Psoas muscle (tissue), 8 donors: ENCODE measurements around the gene CATSPERZ. TPM values are rescaled to one million over a fixed set of nuclear protein-coding genes. Genes with fewer than 3 reads are reported as not detected.

Source experiments
- ATAC-seq, 4 donors: fragments of 200-7000 bp; cut with Tn5 transposase; one replicate each; pipeline ENCODE4 v1.9.1; 2020; ENCODE audit warnings: moderate library complexity in 3 of 4, mild to moderate bottlenecking in 2 of 4
- DNase-seq, 2 donors: peaks; one replicate each; pipeline ENCODE4 v3.0.0-alpha.2; 2020
- H3K27ac ChIP-seq: fragments of 200-600 bp; one replicate; pipeline ENCODE4 v1.8.0; 2022
- H3K27me3 ChIP-seq, 3 donors: fragments of 200-600 bp in 1 of 3; one replicate each; pipeline versions ENCODE4 v1.6.1 to v1.8.0; 2013 to 2022; ENCODE audit warnings: low read length in 2 of 3, mild to moderate bottlenecking in 2 of 3, moderate library complexity in 1 of 3; ENCODE audit not compliant: insufficient read depth in 3 of 3
- H3K36me3 ChIP-seq, 2 donors: fragments of 200-600 bp in 1 of 2; one replicate each; pipeline versions ENCODE4 v1.6.1 to v1.8.0; 2013 to 2022; ENCODE audit warnings: low read depth in 1 of 2, mild to moderate bottlenecking in 1 of 2, moderate library complexity in 1 of 2; ENCODE audit not compliant: insufficient read depth in 1 of 2
- H3K4me1 ChIP-seq: fragments of 200-600 bp; one replicate; pipeline ENCODE4 v1.8.0; 2022
- H3K4me3 ChIP-seq: fragments of 200-600 bp; one replicate; pipeline ENCODE4 v1.8.0; 2022; ENCODE audit warnings: mild to moderate bottlenecking
- H3K9me3 ChIP-seq: fragments of 200-600 bp; one replicate; pipeline ENCODE4 v1.8.0; 2022
- WGBS, 3 donors: extraction: QIAGEN DNeasy Blood & Tissue Kit; methylation state at CpG; one replicate each; pipeline versions ENCODE4 v1.1.6 to v1.1.7; 2013; 5-methylcytosine and 5-hydroxymethylcytosine counted together
- intact Hi-C, 2 donors: fragments of 100-400 bp; cut with DNase I; formaldehyde crosslinking; loops; one replicate each; pipeline versions ENCODE4 v1.11.0 to v1.14.2; 2022
- polyA plus RNA-seq, 3 donors: library from polyadenylated mRNA; stranded (reverse); fragments of 200-250 nt; gene quantifications; one replicate each; pipeline ENCODE4 v1.2.3, GENCODE V29; 2013
- total RNA-seq, 4 donors: library from RNA; stranded (reverse); fragmentation: NEBNext Ultra II Directional in 2 of 4; extraction: Animal tissue kit (Norgen Biotek cat#: 25700) in 2 of 4; gene quantifications; one replicate each; pipeline versions ENCODE4 v1.2.1 to v1.2.4, GENCODE V29; 2021 to 2023
- TF ChIP-seq, protein P1 (sequence below): fragments of 200-600 bp; IDR thresholded peaks from one replicate; pipeline ENCODE4 v1.8.0; 2022; ENCODE audit warnings: antibody characterized with exemption
- donor health status: healthy with polysubstance abuse.
- donor health status: DM: no; HTN: no; CAD: no; lungs with moderate emphysema.
- donor health status: Bipolar disorder and iron deficiency.
- donor health status: healthy.
- donor health status: DM: yes; HTN: yes; CAD: no.
- donor health status: DM: no; HTN: no; CAD: no.
- donor health status: DM: no; HTN: no; CAD: no.
- donor health status: DM: yes; HTN: yes; CAD: no.

Gene CATSPERZ
- total and polyA plus RNA-seq, 7 donors: 0.05 TPM; not detected in 6

GRCh38 chr11:64252003-64252872, 47.9 kb upstream of the CATSPERZ start:
- DNase-seq (peak; percentile 52 to 74), ATAC-seq (peak in 2 of 4 donors; percentile 17)
- Histone ChIP-seq H3K36me3 (peaks cover 0 to 28% of the 10 kb centered on the region in 2 donors), H3K4me1 (peaks cover 36% of the 10 kb centered on the region), H3K9me3 (no peaks in the 10 kb centered on the region), H3K27me3 (no peaks in the 10 kb centered on the region), H3K27ac (peak overlapping the region; percentile 75), H3K4me3 (peak overlapping the region; percentile 89)
- TF ChIP-seq, protein P1, sequence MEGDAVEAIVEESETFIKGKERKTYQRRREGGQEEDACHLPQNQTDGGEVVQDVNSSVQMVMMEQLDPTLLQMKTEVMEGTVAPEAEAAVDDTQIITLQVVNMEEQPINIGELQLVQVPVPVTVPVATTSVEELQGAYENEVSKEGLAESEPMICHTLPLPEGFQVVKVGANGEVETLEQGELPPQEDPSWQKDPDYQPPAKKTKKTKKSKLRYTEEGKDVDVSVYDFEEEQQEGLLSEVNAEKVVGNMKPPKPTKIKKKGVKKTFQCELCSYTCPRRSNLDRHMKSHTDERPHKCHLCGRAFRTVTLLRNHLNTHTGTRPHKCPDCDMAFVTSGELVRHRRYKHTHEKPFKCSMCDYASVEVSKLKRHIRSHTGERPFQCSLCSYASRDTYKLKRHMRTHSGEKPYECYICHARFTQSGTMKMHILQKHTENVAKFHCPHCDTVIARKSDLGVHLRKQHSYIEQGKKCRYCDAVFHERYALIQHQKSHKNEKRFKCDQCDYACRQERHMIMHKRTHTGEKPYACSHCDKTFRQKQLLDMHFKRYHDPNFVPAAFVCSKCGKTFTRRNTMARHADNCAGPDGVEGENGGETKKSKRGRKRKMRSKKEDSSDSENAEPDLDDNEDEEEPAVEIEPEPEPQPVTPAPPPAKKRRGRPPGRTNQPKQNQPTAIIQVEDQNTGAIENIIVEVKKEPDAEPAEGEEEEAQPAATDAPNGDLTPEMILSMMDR: no peak
- WGBS, 3 donors: 9 to 23% (median 10%) methylated on average over 22 to 23 of the region's 23 CpGs
- intact Hi-C loops: loop anchor here in 1 of 2 donors (2.0 to 5.0 kb wide), 2 partner anchors 17 to 50 kb away; partner anchors contain the start of gene CATSPERZ

- TF ChIP-seq, protein P1: no peak
- peak in 1 of 2 donors; percentile 41 for DNase-seq
- Histone ChIP-seq H3K27ac (peak overlapping the region; percentile 6), H3K4me3 (peak overlapping the region; percentile 89), H3K27me3 (no peaks in the 10 kb centered on the region), H3K36me3 (peaks cover 0 to 36% of the 10 kb centered on the region in 2 donors), H3K4me1 (peaks cover 32% of the 10 kb centered on the region), H3K9me3 (no peaks in the 10 kb centered on the region)
- intact Hi-C loops: loop anchor here in 1 of 2 donors (2.0 to 5.0 kb wide), 2 partner anchors 16 to 49 kb away; partner anchors contain the start of gene CATSPERZ
- ATAC-seq: no peak
- WGBS, 3 donors: 72 to 73% (median 73%) methylated on average over 8 of the region's 8 CpGs
Measured at GRCh38 chr11:64253043-64253442, 47.1 kb upstream of the CATSPERZ start.

- DNase-seq (peak; percentile 58 to 83), ATAC-seq (peak; percentile 30 to 63 (median 38))
- peaks cover 29% of the 10 kb centered on the region for H3K4me1 ChIP-seq
- H3K27me3 ChIP-seq: no peaks in the 10 kb centered on the region
- peaks cover 0 to 41% of the 10 kb centered on the region in 2 donors for H3K36me3 ChIP-seq
- 22 to 45% (median 25%) methylated on average over 5 of the region's 5 CpGs for WGBS, 3 donors
- intact Hi-C loops: loop anchor here in 1 of 2 donors (2.0 to 5.0 kb wide), 2 partner anchors 15 to 49 kb away; partner anchors contain the start of gene CATSPERZ
- H3K4me3 ChIP-seq: peak overlapping the region; percentile 89
- TF ChIP-seq, protein P1: no peak
- H3K27ac ChIP-seq: peak overlapping the region; percentile 6
- no peaks in the 10 kb centered on the region for H3K9me3 ChIP-seq
Measured at GRCh38 chr11:64253481-64253880, 46.7 kb upstream of the CATSPERZ start.

DNA sequence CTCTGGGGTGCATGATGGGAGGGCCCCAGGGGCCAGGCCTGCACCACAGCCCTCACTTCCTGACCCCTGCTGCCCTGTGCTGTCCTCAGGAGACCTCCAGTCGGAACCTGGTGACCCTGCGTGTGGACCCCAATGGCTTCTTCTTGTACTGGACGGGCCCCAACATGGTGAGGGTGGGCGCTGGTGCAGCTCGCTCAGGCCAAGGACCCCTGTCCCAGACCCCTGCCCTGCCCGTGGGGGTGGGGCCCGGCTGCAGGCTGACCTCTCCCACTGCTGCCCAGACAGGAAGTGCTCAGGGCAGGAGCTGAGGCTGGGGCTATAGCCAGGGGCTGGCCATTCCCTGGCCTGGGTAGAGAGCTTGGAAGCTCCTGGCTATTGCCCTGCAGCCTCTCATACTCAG, 45.8 kb upstream of the CATSPERZ start:
- intact Hi-C loops: loop anchor here in 1 of 2 donors (5.0 kb wide), 1 partner anchor 48 kb away; the partner anchor contains the start of gene CATSPERZ
- Histone ChIP-seq H3K4me3 (no peak overlapping the region), H3K9me3 (no peaks in the 10 kb centered on the region), H3K27ac (no peak overlapping the region), H3K36me3 (peaks cover 0 to 49% of the 10 kb centered on the region in 2 donors), H3K4me1 (peaks cover 29% of the 10 kb centered on the region), H3K27me3 (no peaks in the 10 kb centered on the region)
- 84 to 89% (median 86%) methylated on average over 6 to 7 of the region's 7 CpGs for WGBS, 3 donors
- TF ChIP-seq, protein P1: no peak
- DNase-seq: peak in 1 of 2 donors; percentile 53
- no peak for ATAC-seq
